SK-N-SH treated with all-trans-retinoic acid at 6 μM for 48 hours (cell line): ENCODE results near the gene LYRM1.

Experiments
- CSDC2 ChIP-seq: fragments of 250-450 bp; sonication (Bioruptor Pico); IDR thresholded peaks from 2 replicates; pipeline ENCODE4 v1.5.0; 2020; ENCODE audit warnings: mild to moderate bottlenecking, moderate library complexity
- CSRNP3 ChIP-seq: fragments of 250-450 bp; sonication (Bioruptor Pico); IDR thresholded peaks from 2 replicates; pipeline ENCODE4 v1.5.1; 2021; ENCODE audit warnings: mild to moderate bottlenecking, moderate library complexity
- ISL1 ChIP-seq: fragments of 250-450 bp; sonication (Bioruptor Pico); IDR thresholded peaks from 2 replicates; pipeline ENCODE4 v2.1.2; 2022; ENCODE audit warnings: mild to moderate bottlenecking, moderate library complexity
- RARB ChIP-seq: fragments of 250-450 bp; sonication (Bioruptor Pico); IDR thresholded peaks from 2 replicates; pipeline ENCODE4 v1.8.0; 2021; ENCODE audit warnings: mild to moderate bottlenecking, moderate library complexity
- TOX ChIP-seq: fragments of 250-450 bp; sonication (Bioruptor Pico); IDR thresholded peaks from 2 replicates; pipeline ENCODE4 v1.8.0; 2021; ENCODE audit warnings: mild to moderate bottlenecking, moderate library complexity, borderline replicate concordance
- TSHZ2 ChIP-seq: fragments of 250-450 bp; sonication (Bioruptor Pico); IDR thresholded peaks from 2 replicates; pipeline ENCODE4 v1.5.0; 2020; ENCODE audit warnings: mild to moderate bottlenecking, moderate library complexity
- ZFP30 ChIP-seq: fragments of 450-650 bp; formaldehyde crosslinking; IDR thresholded peaks from 2 replicates; pipeline ENCODE4 v1.5.0; 2022; ENCODE audit warnings: mild to moderate bottlenecking, moderate library complexity
- TF ChIP-seq, protein P1 (sequence below): fragments of 250-450 bp; sonication (Bioruptor Pico); IDR thresholded peaks from 2 replicates; pipeline ENCODE4 v1.5.1; 2020; ENCODE audit warnings: low read depth, mild to moderate bottlenecking, moderate library complexity

DNA sequence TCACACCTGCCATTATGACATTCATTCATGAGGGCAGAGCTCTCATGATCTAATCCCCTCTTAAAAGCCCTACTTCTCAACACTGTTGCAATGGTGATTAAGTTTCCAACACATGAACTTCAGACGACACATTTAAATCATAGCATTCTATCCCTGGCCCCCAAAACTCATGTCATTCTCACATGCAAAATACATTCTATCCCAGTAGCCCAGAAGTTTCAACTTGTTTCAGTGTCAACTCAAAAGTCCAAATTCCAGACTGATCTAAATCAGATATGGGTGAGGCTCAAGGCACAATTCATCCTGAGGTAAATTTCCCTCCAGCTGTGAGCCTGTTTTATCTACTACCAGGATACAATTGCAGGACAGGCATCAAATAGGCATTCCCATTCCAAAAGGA is 25.2 kb downstream of the LYRM1 start:
- TF ChIP-seq CSDC2 (no peak), ZFP30 (CRISPR knock-in tag) (no peak), TSHZ2 (CRISPR knock-in tag) (no peak), TOX (CRISPR knock-in tag) (no peak), RARB (CRISPR knock-in tag) (no peak), ISL1 (no peak), CSRNP3 (no peak)
- TF ChIP-seq, protein P1, sequence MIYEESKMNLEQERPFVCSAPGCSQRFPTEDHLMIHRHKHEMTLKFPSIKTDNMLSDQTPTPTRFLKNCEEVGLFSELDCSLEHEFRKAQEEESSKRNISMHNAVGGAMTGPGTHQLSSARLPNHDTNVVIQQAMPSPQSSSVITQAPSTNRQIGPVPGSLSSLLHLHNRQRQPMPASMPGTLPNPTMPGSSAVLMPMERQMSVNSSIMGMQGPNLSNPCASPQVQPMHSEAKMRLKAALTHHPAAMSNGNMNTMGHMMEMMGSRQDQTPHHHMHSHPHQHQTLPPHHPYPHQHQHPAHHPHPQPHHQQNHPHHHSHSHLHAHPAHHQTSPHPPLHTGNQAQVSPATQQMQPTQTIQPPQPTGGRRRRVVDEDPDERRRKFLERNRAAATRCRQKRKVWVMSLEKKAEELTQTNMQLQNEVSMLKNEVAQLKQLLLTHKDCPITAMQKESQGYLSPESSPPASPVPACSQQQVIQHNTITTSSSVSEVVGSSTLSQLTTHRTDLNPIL (CRISPR knock-in tag): no peak
